CD4-positive, alpha-beta memory T cell (primary cell): ENCODE results near the gene OR51B5. TPM values are rescaled to one million over a fixed set of nuclear protein-coding genes. Genes with fewer than 3 reads are reported as not detected.
A peak's percentile ranks its signal among the peaks of the same experiment; 100 is the strongest.

Source experiments
- CTCF ChIA-PET: fragments of 350-600 bp; sonication (Branson Sonifier 250); formaldehyde crosslinking; loops from one replicate; lab custom pipeline; 2021; ENCODE audit warnings: inconsistent platforms; ENCODE audit not compliant: partially characterized antibody; lab: Charles Lee
- POLR2A ChIA-PET: fragments of 350-600 bp; sonication (Branson Sonifier 250); formaldehyde crosslinking; loops from one replicate; lab custom pipeline; 2021; ENCODE audit not compliant: partially characterized antibody; lab: Charles Lee
- DNase-seq, 5 donors: peaks; one replicate each; pipeline versions ENCODE4 v3.0.0 to v3.0.0-alpha.2; 2020 to 2022; ENCODE audit warnings: mixed read lengths in 1 of 5
- H3K27ac ChIP-seq: one replicate; pipeline ENCODE4 v1.7.0; 2013; ENCODE audit warnings: low read depth, low read length
- H3K27me3 ChIP-seq: 2 replicates; pipeline ENCODE4 v1.7.0; 2013; ENCODE audit warnings: mild to moderate bottlenecking, low read length, moderate library complexity; ENCODE audit not compliant: insufficient read depth
- H3K36me3 ChIP-seq: 2 replicates; pipeline ENCODE4 v1.7.0; 2013; ENCODE audit warnings: mild to moderate bottlenecking, low read length, moderate library complexity; ENCODE audit not compliant: insufficient read depth
- H3K4me1 ChIP-seq: 2 replicates; pipeline ENCODE4 v1.7.0; 2013; ENCODE audit warnings: mild to moderate bottlenecking, low read length, moderate library complexity; ENCODE audit not compliant: insufficient read depth
- H3K4me3 ChIP-seq, 2 donors: one replicate each; pipeline ENCODE4 v1.7.0; 2013; ENCODE audit warnings: low read length in 2 of 2, mild to moderate bottlenecking in 1 of 2
- H3K9me3 ChIP-seq, 2 donors: one replicate each; pipeline ENCODE4 v1.7.0; 2013; ENCODE audit warnings: low read length in 2 of 2, control low read depth in 1 of 2; ENCODE audit not compliant: control insufficient read depth in 1 of 2
- H3K27ac Mint-ChIP-seq, 7 donors: one replicate each; pipeline ENCODE4 v1.8.0; 2020 to 2021; ENCODE audit warnings: mixed read lengths in 7 of 7, mild to moderate bottlenecking in 6 of 7, inconsistent platforms in 3 of 7, moderate library complexity in 3 of 7
- H3K27me3 Mint-ChIP-seq, 2 donors: one replicate each; pipeline ENCODE4 v1.8.0; 2020 to 2021; ENCODE audit warnings: mixed read lengths in 2 of 2
- H3K36me3 Mint-ChIP-seq, 2 donors: one replicate each; pipeline ENCODE4 v1.8.0; 2020 to 2021; ENCODE audit warnings: mixed read lengths in 2 of 2, inconsistent platforms in 1 of 2, mild to moderate bottlenecking in 1 of 2
- H3K4me1 Mint-ChIP-seq, 4 donors: one replicate each; pipeline ENCODE4 v1.8.0; 2020 to 2021; ENCODE audit warnings: mixed read lengths in 4 of 4, mild to moderate bottlenecking in 1 of 4
- H3K4me3 Mint-ChIP-seq, 8 donors: one replicate each; pipeline ENCODE4 v1.8.0; 2020 to 2021; ENCODE audit warnings: mixed read lengths in 8 of 8, mild to moderate bottlenecking in 7 of 8, moderate library complexity in 6 of 8, inconsistent platforms in 3 of 8
- H3K9me3 Mint-ChIP-seq, 8 donors: one replicate each; pipeline ENCODE4 v1.8.0; 2020 to 2021; ENCODE audit warnings: mixed read lengths in 8 of 8, mild to moderate bottlenecking in 5 of 8, inconsistent platforms in 3 of 8, moderate library complexity in 1 of 8
- intact Hi-C: fragments of 100-400 bp; cut with micrococcal nuclease; formaldehyde crosslinking; loops from one replicate; pipeline ENCODE4 v1.15.1; 2023
- polyA plus RNA-seq, 2 donors: library from polyadenylated mRNA; unstranded; fragments of 300-500 nt; fragmentation: Illumina TruSeq; gene quantifications; one replicate each; pipeline ENCODE4 v1.2.3, GENCODE V29; 2021
- total RNA-seq, 2 experiments: library from RNA; stranded (reverse); gene quantifications; one replicate each; pipeline ENCODE4 v1.2.3, GENCODE V29; 2021

OR51B5 gene, protein sequence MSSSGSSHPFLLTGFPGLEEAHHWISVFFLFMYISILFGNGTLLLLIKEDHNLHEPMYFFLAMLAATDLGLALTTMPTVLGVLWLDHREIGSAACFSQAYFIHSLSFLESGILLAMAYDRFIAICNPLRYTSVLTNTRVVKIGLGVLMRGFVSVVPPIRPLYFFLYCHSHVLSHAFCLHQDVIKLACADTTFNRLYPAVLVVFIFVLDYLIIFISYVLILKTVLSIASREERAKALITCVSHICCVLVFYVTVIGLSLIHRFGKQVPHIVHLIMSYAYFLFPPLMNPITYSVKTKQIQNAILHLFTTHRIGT
- total RNA-seq (not detected), polyA plus RNA-seq (not detected)

- intact Hi-C loops: no loop called here
- no peaks in the 10 kb centered on the region for H3K27me3 ChIP-seq
- H3K36me3 Mint-ChIP-seq: no peaks in the 10 kb centered on the region
- DNase-seq: no peak
- H3K27ac ChIP-seq: no peak within 1 kb of the TSS
- H3K4me3 ChIP-seq: no peak within 1 kb of the TSS
- peaks cover 0 to 2% (median 0%) of the 10 kb centered on the region in 8 donors for H3K9me3 Mint-ChIP-seq
- POLR2A ChIA-PET: no interaction called here
- no peaks in the 10 kb centered on the region for H3K36me3 ChIP-seq
- no peaks in the 10 kb centered on the region for H3K4me1 Mint-ChIP-seq
- H3K4me3 Mint-ChIP-seq: no peak within 1 kb of the TSS
- no peaks in the 10 kb centered on the region for H3K4me1 ChIP-seq
- H3K27me3 Mint-ChIP-seq: peaks cover 2 to 5% of the 10 kb centered on the region in 2 donors
- CTCF ChIA-PET: no interaction called here
- H3K27ac Mint-ChIP-seq: no peak within 1 kb of the TSS
- H3K9me3 ChIP-seq: no peaks in the 10 kb centered on the region
These were observed at the start of gene OR51B5 for GRCh38 chr11:5343474-5344335. OR51B5 (minus strand) TSS chr11:5343524; CDS start chr11:5343524, 0 bp downstream.

- CTCF ChIA-PET: no interaction called here
- H3K27ac Mint-ChIP-seq: no peak overlapping the region
- intact Hi-C loops: no loop called here
- no peak overlapping the region for H3K27ac ChIP-seq
- H3K27me3 ChIP-seq: no peaks in the 10 kb centered on the region
- DNase-seq: no peak
- H3K36me3 Mint-ChIP-seq: no peaks in the 10 kb centered on the region
- POLR2A ChIA-PET: no interaction called here
- no peak overlapping the region for H3K4me3 Mint-ChIP-seq
- H3K36me3 ChIP-seq: no peaks in the 10 kb centered on the region
- H3K9me3 ChIP-seq: no peaks in the 10 kb centered on the region
- no peak overlapping the region for H3K4me3 ChIP-seq
- H3K4me1 Mint-ChIP-seq: no peaks in the 10 kb centered on the region
- H3K4me1 ChIP-seq: no peaks in the 10 kb centered on the region
- peaks cover 0 to under 1% (median 0%) of the 10 kb centered on the region in 8 donors for H3K9me3 Mint-ChIP-seq
- peaks cover 0 to 1% of the 10 kb centered on the region in 2 donors for H3K27me3 Mint-ChIP-seq
These were observed 46.9 kb upstream of the OR51B5 start for GRCh38 chr11:5390210-5390609.

DNA sequence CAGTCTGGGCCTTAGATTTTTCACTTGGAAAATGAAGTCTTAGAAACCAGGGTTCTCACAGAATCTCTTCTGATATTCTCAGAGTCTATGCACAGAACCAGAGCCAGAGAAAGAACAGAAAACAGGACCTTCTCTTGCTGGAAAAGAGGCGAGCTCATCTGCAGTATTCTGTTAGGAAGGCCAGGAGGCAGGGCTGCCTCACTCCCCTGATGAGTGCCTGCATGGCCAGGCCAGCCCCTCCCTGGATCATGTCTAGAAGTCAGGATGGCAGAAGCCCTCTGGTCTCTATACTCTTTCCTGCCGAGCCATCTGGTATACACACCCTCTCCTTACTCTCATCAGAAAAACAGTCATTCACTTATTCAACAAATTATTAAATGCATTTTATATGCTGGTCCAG is 41.0 kb upstream of the OR51B5 start:
- H3K27me3 Mint-ChIP-seq: peaks cover 0 to 4% of the 10 kb centered on the region in 2 donors

GRCh38 chr11:5383576-5383975 is 40.3 kb upstream of the OR51B5 start, which contains the start of gene OR51M1:
OR51M1 (plus strand) TSS chr11:5383812; CDS start chr11:5389399, 5,587 bp downstream.
- POLR2A ChIA-PET: no interaction called here
- Histone ChIP-seq H3K27me3 (no peaks in the 10 kb centered on the region), H3K9me3 (no peaks in the 10 kb centered on the region), H3K36me3 (no peaks in the 10 kb centered on the region), H3K4me3 (no peak within 1 kb of the TSS), H3K27ac (no peak within 1 kb of the TSS), H3K4me1 (no peaks in the 10 kb centered on the region)
- Mint-ChIP-seq H3K4me3 (no peak within 1 kb of the TSS), H3K27me3 (peaks cover 0 to 4% of the 10 kb centered on the region in 2 donors), H3K9me3 (no peaks in the 10 kb centered on the region), H3K36me3 (no peaks in the 10 kb centered on the region), H3K27ac (no peak within 1 kb of the TSS), H3K4me1 (no peaks in the 10 kb centered on the region)
- CTCF ChIA-PET: no interaction called here
- DNase-seq: no peak
- intact Hi-C loops: no loop called here

More for the DNA sequence above, 41.0 kb upstream of the OR51B5 start:
- POLR2A ChIA-PET: no interaction called here
- H3K27me3 ChIP-seq: no peaks in the 10 kb centered on the region
- no peak for DNase-seq
- Mint-ChIP-seq H3K4me1 (no peaks in the 10 kb centered on the region), H3K36me3 (no peaks in the 10 kb centered on the region), H3K9me3 (no peaks in the 10 kb centered on the region), H3K27ac (no peak overlapping the region), H3K4me3 (no peak overlapping the region)
- intact Hi-C loops: no loop called here
- no peaks in the 10 kb centered on the region for H3K9me3 ChIP-seq
- H3K36me3 ChIP-seq: no peaks in the 10 kb centered on the region
- no peak overlapping the region for H3K4me3 ChIP-seq
- CTCF ChIA-PET: no interaction called here
- H3K27ac ChIP-seq: no peak overlapping the region
- H3K4me1 ChIP-seq: no peaks in the 10 kb centered on the region

DNA sequence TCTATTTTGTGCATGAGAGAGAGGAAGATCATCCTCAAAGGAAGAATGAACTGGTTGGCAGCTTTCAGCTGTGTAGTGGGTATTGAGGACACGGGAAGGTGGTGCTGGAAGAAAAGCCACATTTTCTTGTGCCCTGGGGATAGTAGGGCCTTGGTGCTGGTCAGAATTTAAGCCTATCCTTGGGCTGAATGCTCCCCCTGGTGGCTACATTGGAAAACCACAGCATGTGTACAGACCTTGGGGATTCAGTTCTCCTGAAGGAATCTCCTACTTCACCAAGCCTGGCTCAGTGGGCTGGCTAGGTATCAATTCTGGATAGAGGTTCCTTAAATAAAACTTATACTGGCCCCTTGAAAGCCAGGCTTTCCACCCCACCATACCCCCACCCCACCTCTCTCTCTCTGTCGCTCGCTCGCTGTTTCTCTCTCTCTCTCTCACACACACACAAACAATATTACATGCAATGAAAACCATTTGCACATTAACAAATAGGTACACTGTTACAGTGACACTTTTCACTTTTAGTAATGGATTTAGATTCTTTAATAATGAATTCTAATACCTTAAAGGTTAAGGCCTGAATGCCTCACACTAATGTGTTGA is 37.5 kb upstream of the OR51B5 start:
- no peaks in the 10 kb centered on the region for H3K36me3 ChIP-seq
- no peaks in the 10 kb centered on the region for H3K27me3 ChIP-seq
- H3K4me1 ChIP-seq: no peaks in the 10 kb centered on the region
- no peak overlapping the region for H3K4me3 Mint-ChIP-seq
- DNase-seq: peak in 1 of 5 donors; percentile 4
- intact Hi-C loops: no loop called here
- no peak overlapping the region for H3K27ac ChIP-seq
- H3K4me1 Mint-ChIP-seq: no peaks in the 10 kb centered on the region
- no peak overlapping the region for H3K27ac Mint-ChIP-seq
- H3K27me3 Mint-ChIP-seq: peaks cover 0 to 4% of the 10 kb centered on the region in 2 donors
- no peaks in the 10 kb centered on the region for H3K9me3 ChIP-seq
- no peaks in the 10 kb centered on the region for H3K36me3 Mint-ChIP-seq
- CTCF ChIA-PET: no interaction called here
- H3K9me3 Mint-ChIP-seq: peaks cover 0 to 6% (median 0%) of the 10 kb centered on the region in 8 donors
- no peak overlapping the region for H3K4me3 ChIP-seq
- POLR2A ChIA-PET: no interaction called here

DNA sequence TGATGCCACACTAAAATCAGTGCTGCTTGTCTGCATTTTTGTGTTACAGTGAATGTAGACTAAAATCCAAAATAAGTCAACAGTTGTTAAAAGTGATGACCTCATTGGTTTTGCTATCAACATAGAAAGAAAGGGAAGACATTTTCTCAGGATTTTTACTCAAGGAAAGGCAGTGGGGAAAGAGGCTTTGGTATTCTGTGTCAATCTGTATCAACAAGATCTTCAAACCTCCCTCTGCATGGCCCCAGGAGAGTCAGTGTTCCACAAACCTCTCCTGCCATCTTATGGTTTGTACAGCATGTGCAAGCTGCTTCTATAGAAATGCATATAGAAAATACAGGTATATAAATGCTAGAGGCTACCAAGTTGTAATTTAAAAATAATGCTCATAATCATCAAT is 26.5 kb upstream of the OR51B5 start:
- Histone ChIP-seq H3K27ac (no peak overlapping the region), H3K4me1 (no peaks in the 10 kb centered on the region), H3K9me3 (no peaks in the 10 kb centered on the region), H3K27me3 (no peaks in the 10 kb centered on the region), H3K36me3 (no peaks in the 10 kb centered on the region), H3K4me3 (no peak overlapping the region)
- Mint-ChIP-seq H3K4me1 (no peaks in the 10 kb centered on the region), H3K27ac (no peak overlapping the region), H3K36me3 (no peaks in the 10 kb centered on the region), H3K27me3 (peaks cover 2 to 3% of the 10 kb centered on the region in 2 donors), H3K9me3 (peaks cover 0 to 9% (median under 1%) of the 10 kb centered on the region in 8 donors), H3K4me3 (no peak overlapping the region)
- POLR2A ChIA-PET: no interaction called here
- intact Hi-C loops: no loop called here
- DNase-seq: no peak
- CTCF ChIA-PET: no interaction called here

DNA sequence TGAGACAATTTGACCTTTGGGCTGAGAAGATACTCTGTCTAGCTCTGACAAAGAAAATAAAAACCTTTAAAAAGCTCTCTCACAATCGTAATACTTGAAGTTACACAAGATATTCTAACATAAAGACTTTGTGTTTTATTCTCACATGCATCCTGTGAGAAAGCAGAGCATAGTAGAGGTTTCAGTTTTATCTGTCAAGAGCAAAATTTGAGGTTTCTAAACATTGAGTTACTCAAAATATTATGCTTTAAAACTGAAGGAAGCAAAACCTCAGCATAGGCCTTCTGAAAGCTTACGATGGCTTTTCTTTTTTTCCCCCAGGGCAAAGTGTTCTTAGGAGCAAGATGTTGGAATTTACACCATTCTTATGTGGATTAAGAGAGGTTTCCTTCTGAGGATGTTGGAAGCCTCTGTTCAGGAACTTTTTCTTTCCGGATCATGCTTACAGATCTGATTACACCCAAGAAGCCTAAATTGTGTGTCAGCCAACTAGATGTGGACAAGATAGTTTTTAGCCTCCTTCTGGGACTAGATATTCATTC is 25.2 kb upstream of the OR51B5 start:
- Mint-ChIP-seq H3K27me3 (peaks cover 2 to 3% of the 10 kb centered on the region in 2 donors), H3K4me1 (no peaks in the 10 kb centered on the region), H3K36me3 (no peaks in the 10 kb centered on the region), H3K9me3 (peaks cover 0 to 9% (median under 1%) of the 10 kb centered on the region in 8 donors), H3K27ac (no peak overlapping the region), H3K4me3 (no peak overlapping the region)
- CTCF ChIA-PET: no interaction called here
- intact Hi-C loops: no loop called here
- no peaks in the 10 kb centered on the region for H3K9me3 ChIP-seq
- no peak for DNase-seq
- H3K4me1 ChIP-seq: no peaks in the 10 kb centered on the region
- H3K27me3 ChIP-seq: no peaks in the 10 kb centered on the region
- H3K36me3 ChIP-seq: no peaks in the 10 kb centered on the region
- H3K4me3 ChIP-seq: no peak overlapping the region
- POLR2A ChIA-PET: no interaction called here
- no peak overlapping the region for H3K27ac ChIP-seq
